PC-9 (cell line): ENCODE results near the gene LIN54.

Experiments
- CTCF ChIP-seq: fragments of 200-600 bp; sonication (generic); conservative IDR thresholded peaks from 2 replicates; pipeline ENCODE4 v1.6.1; 2017; ENCODE audit warnings: mixed run types, antibody characterized with exemption, mild to moderate bottlenecking, moderate library complexity
- EZH2 ChIP-seq: fragments of 200-600 bp; sonication (generic); IDR thresholded peaks from 2 replicates; pipeline ENCODE4 v1.8.0; 2017; ENCODE audit warnings: antibody characterized with exemption, low read depth

GRCh38 chr4:83012200-83012686 lies 1.6 kb upstream of the LIN54 start:
- no peak for TF ChIP-seq CTCF
- TF ChIP-seq EZH2: no peak
